Measurements from ENCODE around the gene YWHAQ.

YWHAQ gene

GRCh38 chr2:9547262-9547991 is 83.4 kb downstream of the YWHAQ start:
- DNase-seq = no peak
- Histone ChIP-seq H3K36me3 (peaks cover 18% of the 10 kb centered on the region), H3K27ac (no peak overlapping the region), H3K27me3 (ENCODE audit: insufficient read depth, low read depth, severe bottlenecking) (no peaks in the 10 kb centered on the region), H3K4me3 (ENCODE audit: low read depth, low read length) (no peak overlapping the region), H3K9me3 (ENCODE audit: severe bottlenecking) (no peaks in the 10 kb centered on the region)
- TF ChIP-seq, protein P1, sequence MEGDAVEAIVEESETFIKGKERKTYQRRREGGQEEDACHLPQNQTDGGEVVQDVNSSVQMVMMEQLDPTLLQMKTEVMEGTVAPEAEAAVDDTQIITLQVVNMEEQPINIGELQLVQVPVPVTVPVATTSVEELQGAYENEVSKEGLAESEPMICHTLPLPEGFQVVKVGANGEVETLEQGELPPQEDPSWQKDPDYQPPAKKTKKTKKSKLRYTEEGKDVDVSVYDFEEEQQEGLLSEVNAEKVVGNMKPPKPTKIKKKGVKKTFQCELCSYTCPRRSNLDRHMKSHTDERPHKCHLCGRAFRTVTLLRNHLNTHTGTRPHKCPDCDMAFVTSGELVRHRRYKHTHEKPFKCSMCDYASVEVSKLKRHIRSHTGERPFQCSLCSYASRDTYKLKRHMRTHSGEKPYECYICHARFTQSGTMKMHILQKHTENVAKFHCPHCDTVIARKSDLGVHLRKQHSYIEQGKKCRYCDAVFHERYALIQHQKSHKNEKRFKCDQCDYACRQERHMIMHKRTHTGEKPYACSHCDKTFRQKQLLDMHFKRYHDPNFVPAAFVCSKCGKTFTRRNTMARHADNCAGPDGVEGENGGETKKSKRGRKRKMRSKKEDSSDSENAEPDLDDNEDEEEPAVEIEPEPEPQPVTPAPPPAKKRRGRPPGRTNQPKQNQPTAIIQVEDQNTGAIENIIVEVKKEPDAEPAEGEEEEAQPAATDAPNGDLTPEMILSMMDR (IDR thresholded peaks at IDR 0.05; ENCODE audit: low read depth, low read length) = no peak

DNA sequence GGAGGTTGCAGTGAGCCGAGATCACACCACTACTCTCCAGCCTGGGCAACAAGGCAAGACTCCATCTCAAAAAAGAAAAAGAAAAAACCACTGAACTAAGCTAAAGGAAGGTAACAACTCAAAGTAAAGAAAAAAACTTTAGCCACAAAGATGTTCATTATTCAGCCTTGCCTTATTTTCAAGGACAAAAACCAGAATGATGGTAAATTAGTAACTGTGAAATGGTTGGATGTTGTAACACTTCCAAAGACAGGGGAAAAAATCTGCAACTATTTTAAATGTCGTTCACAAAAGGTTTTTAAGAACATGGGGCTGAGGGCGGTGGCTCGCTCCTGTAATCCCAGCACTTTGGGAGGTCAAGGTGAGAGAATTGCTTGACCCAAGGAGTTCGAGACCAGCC is 85.3 kb downstream of the YWHAQ start:
- TF ChIP-seq, protein P1 (IDR thresholded peaks at IDR 0.05; ENCODE audit: low read depth, low read length) = no peak
- peaks cover 37% of the 10 kb centered on the region for H3K36me3 ChIP-seq
- no peaks in the 10 kb centered on the region for H3K27me3 ChIP-seq (ENCODE audit: insufficient read depth, low read depth, severe bottlenecking)
- DNase-seq = no peak
- no peak overlapping the region for H3K4me3 ChIP-seq (ENCODE audit: low read depth, low read length)
- no peaks in the 10 kb centered on the region for H3K9me3 ChIP-seq (ENCODE audit: severe bottlenecking)
- H3K27ac ChIP-seq = no peak overlapping the region

DNA sequence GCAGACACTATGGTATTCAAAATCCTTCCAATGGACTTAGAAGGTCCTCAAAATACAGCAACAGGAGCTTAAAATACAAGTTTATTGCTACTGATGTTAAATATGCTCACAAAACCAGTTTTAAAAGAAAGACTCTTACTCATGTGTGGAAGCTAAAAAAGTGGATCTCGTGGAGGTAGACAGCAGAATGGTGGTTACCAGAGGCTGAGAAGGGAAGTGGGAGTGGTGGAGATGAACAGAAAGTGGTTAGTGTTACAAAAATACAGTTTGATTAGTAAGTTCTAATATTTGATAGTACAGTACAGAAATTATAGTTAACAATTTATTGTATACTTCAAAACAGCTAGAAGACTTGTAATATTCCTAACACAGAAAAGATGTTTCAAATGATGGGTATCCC is 87.2 kb downstream of the YWHAQ start:
- no peak overlapping the region for H3K4me3 ChIP-seq (ENCODE audit: low read depth, low read length)
- TF ChIP-seq, protein P1 (IDR thresholded peaks at IDR 0.05; ENCODE audit: low read depth, low read length) = no peak
- no peak overlapping the region for H3K27ac ChIP-seq
- H3K36me3 ChIP-seq = peaks cover 39% of the 10 kb centered on the region
- H3K9me3 ChIP-seq (ENCODE audit: severe bottlenecking) = no peaks in the 10 kb centered on the region
- H3K27me3 ChIP-seq (ENCODE audit: insufficient read depth, low read depth, severe bottlenecking) = no peaks in the 10 kb centered on the region
- DNase-seq = no peak

GRCh38 chr2:9539531-9539930 is 91.3 kb downstream of the YWHAQ start:
- Histone ChIP-seq H3K4me3 (ENCODE audit: low read depth, low read length) (no peak overlapping the region), H3K27ac (no peak overlapping the region), H3K27me3 (ENCODE audit: insufficient read depth, low read depth, severe bottlenecking) (no peaks in the 10 kb centered on the region), H3K9me3 (ENCODE audit: severe bottlenecking) (no peaks in the 10 kb centered on the region), H3K36me3 (peaks cover 60% of the 10 kb centered on the region)
- DNase-seq = no peak
- TF ChIP-seq, protein P1 (IDR thresholded peaks at IDR 0.05; ENCODE audit: low read depth, low read length) = no peak

- peaks cover 69% of the 10 kb centered on the region for H3K36me3 ChIP-seq
- no peaks in the 10 kb centered on the region for H3K9me3 ChIP-seq (ENCODE audit: severe bottlenecking)
- TF ChIP-seq, protein P1 (IDR thresholded peaks at IDR 0.05; ENCODE audit: low read depth, low read length) = no peak
- H3K4me3 ChIP-seq (ENCODE audit: low read depth, low read length) = no peak overlapping the region
- no peak for DNase-seq
- H3K27ac ChIP-seq = no peak overlapping the region
- H3K27me3 ChIP-seq (ENCODE audit: insufficient read depth, low read depth, severe bottlenecking) = no peaks in the 10 kb centered on the region
These were observed 92.7 kb downstream of the YWHAQ start for GRCh38 chr2:9538000-9538507.

DNA sequence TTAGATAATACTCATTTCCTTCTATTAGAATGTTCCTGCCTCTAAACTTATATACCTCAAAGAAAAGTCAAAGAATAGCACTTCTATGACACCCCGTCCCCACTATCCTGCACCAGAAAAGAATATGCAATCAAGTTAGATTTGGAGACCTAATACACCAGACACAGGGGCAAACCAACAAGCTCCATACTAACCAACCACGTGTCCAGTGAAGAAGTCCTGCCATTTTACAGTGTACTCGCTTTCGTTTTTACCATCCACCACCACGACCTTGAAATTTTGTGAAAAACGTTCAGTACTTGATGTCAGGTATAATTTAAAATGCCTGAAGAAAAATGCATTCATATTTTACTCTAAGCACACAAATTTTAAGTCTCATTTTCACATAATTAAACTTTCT is 94.3 kb downstream of the YWHAQ start:
- peaks cover 63% of the 10 kb centered on the region for H3K36me3 ChIP-seq
- no peak for DNase-seq
- no peak overlapping the region for H3K27ac ChIP-seq

More for the DNA sequence above, 94.3 kb downstream of the YWHAQ start:
- TF ChIP-seq, protein P1 (IDR thresholded peaks at IDR 0.05; ENCODE audit: low read depth, low read length) = no peak
- no peak overlapping the region for H3K4me3 ChIP-seq (ENCODE audit: low read depth, low read length)
- no peaks in the 10 kb centered on the region for H3K27me3 ChIP-seq (ENCODE audit: insufficient read depth, low read depth, severe bottlenecking)
- H3K9me3 ChIP-seq (ENCODE audit: severe bottlenecking) = no peaks in the 10 kb centered on the region

Measured in WERI-Rb-1 (cell line).